Left renal cortex interstitium (tissue), 4 donors: ENCODE results near the gene GRK5. TPM values are rescaled to one million over a fixed set of nuclear protein-coding genes. Genes with fewer than 3 reads are reported as not detected.

ENCODE experiments used
- DNase-seq, 4 donors: peaks; one replicate each; pipeline ENCODE4 v3.0.0-alpha.2; 2013; ENCODE audit warnings: low read depth in 4 of 4, low spot score in 2 of 4, missing footprints in 1 of 4
- polyA plus RNA-seq, 4 donors: library from polyadenylated mRNA; unstranded; fragments of 120-200 nt; gene quantifications; one replicate each; pipeline ENCODE4 v1.2.1, GENCODE V29; 2013; ENCODE audit not compliant: insufficient read length in 4 of 4

Gene GRK5
- polyA plus RNA-seq, 4 donors, result 15.0 to 17.4 (median 16.4) TPM

DNA sequence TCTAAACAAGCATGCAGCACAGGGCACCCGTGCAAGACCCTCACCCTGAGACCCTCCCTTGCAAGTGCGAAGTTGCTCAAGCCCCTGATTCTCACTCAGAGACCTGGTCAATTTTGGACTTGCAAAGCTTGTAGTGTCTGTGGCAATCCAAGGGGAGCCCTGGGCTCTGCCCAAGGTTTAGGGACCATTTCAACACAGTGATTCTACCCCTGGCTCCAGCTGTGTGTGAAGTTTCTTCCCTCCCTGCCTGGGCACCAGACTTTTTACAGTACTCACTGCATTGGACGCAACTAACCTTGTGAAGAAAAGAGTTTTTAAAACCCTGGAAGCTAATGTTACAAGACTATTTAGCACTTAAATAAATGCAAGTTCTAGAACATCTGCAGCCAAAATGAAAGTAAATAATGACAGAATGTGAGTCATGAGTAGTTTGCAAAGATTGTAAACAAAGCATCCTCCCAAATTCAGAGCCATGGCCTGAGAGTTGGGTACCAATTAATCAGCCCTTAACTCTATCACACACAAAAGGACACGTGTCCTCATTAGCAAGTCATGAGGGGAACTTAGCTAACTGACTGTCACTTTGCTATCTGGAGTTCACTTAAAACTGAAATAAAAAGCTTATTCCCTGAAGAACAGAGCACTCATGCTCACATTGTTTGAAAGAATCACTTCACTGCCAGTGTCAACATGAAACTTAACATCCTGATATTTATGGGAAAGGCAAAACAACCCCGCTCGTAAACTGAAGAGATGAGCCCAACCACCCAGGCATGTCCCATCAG, 287.1 kb downstream of the GRK5 start:
- no peak for DNase-seq

DNA sequence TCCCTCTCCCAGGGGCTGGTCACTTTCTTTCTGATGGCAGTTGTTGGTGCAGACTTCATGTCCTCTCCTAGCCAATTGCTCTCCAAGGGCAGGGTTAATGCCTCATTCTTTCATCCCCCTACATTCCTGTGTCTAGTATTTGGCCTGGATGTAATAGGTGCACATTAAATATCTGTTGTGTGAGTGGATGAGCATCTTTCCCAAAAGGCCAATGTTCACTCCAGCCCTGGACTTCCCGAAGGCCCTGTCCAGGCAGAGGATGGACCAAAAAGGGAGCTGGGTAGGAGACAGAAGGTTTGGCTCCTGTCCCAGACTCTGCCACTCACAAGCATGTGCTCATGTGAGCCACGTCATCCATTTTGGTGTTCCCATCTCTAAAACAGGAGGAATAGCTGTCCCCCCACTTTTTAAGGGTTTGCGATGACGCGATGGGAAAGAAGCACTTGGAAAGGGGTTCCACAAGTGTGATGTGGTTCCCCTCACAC, 287.7 kb downstream of the GRK5 start:
- DNase-seq, result no peak

DNA sequence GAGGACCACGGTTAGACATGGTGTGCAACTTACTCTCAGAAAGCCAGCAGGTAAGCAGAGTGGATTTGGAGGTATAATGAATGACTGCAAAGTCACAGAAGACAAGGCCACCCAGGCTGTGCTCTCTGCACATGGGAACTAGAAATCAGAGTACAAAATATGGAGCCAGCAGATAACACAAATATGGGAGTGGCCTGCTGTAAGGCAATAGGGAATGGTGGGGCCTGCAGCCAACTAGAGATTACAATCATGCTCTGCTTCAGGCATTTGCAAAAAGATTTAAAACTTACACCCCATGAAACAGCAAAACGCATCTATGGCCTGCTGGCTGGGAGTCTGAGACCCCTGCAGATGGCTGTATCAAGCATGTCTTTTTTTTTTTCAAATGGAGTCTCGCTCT, 288.2 kb downstream of the GRK5 start:
- no peak for DNase-seq

DNA sequence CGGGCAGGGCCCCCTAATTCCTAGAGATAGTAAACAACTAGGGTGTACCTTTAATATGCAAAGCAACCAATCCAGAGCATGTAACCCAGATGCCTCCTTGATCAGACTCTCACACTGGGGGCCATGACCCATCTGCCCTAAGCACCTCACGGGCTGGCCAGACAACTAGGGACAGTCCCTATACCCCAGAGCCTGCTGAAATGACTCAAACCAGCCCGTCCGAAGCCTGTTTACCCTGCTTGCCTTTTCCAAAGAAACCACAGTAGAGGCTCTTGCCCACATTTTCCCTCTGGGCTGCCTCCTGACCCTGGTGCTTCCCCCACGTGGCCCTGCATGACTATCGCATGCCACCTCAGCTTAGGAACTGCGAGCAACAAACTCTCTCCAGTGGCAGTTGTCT, 288.9 kb downstream of the GRK5 start:
- no peak for DNase-seq

DNA sequence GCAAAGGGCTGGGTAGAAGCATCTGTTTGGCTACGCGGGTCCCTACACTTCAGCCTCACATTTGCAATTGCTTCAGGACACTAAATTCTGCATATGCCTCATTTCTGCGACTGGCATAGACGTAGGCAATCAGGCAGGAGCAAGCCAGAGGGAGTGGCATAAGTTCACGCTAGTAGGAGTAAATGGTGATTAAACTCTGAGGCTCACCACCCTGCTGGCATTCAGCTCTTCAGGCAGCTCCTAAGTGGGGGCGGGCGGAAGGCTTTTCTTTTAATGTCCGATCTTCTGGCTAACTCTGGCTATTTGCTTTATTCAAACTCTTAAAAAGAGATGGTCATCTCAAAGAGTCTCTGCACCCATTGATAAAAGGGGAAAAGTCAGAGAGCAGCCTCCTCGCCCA, 289.9 kb downstream of the GRK5 start:
- DNase-seq, result no peak

DNA sequence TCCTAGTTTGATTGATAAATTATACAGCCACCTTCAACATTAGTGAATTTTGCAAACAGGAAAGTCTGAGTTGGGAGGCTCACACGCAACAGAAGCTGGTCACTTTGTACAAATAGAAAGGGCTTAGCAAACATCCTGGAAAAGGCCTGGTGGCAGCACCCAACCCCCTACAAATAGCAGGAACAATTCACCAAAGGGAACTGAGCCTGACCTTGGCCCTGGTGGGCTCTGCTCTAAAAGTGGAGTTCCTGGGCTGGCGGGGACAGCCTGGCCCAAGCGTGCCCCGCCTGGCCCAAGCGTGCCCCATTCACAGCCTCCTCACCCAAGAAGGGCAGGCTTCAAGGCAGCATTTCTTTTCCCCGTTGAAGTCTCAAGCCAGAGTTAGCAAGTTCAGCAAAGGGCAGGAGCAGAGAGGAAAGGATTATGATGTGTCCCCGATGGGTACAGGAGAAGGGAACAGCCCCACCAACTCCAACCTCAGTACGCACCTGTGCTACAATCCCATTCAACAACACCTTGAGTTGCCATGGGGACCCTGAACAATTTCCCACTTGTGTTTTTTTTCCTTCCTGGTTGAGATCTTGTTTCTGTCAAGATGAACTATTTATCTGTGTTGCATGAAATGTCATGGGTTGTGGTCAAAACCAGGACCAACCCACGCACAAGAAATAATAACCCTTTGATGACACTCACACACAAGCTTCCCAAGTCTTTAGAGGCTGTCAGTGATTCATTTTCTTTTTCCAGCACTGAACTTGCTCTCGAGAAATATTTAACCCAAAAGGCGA, 291.7 kb downstream of the GRK5 start:
- DNase-seq, result no peak

DNA sequence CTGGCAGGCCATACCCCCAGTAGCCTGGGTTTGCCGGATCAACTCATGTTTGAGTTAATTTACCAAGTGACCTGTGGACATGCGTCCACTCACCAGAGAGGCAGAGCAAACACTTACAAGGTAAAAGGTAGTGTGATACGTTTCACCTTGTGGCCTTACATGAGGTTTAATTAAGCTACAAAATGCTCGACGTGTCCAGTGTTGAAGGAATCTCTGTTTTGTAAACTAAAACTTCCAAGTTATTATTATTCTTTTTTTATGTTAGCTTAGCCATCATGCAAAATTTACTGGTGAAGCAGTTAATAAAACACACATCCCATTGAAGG, 292.3 kb downstream of the GRK5 start:
- no peak for DNase-seq

DNA sequence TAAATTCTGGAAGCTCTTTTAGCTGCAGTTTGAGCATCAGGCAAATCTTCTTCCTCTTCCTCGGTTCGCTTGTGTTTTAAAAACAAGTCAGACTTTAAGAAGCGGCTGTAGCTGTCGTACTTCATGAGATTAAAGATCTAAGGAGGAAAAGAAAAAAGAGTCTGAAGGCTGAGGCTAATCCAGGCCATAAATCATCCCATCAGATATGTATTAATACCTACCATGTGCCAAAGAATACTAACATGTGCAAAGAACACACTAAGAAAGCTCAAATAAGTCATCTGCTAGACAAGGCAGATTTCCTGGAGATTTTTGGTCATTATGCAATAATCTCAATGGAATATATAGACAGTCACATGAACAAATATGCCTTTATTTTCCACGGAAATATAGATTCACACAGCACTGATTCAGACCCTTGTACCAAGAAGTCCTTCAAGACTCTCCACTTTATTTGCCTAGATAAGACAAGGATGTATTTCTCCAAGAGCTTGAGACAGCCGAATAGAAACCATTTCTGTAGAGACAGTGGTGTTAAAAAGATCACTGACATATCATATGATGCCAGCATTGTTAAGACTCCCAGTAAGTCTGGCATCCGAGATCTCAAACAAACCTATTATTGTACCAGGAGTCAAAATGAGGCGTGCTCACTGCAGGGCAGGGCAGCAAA, 292.9 kb downstream of the GRK5 start:
- no peak for DNase-seq

DNA sequence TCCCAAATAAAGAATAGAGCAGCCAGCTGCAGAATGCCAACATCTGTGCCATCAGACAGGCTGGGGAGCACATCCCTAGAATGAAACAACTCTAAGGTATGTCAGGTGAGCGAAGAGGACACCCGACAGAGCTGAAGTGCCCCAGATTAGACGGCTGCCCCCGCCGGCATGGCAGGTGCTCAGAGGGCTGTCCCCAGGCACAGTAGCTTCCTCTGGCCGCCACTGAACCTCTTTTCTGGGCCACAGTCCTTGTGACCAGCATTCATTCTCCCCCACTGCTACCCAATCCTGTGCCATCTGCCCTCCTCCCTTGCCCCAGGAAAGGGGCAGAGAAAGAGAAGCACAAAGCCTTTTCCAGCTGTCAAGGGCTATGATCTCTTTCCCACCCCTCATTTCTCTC, 293.4 kb downstream of the GRK5 start:
- DNase-seq, result no peak

DNA sequence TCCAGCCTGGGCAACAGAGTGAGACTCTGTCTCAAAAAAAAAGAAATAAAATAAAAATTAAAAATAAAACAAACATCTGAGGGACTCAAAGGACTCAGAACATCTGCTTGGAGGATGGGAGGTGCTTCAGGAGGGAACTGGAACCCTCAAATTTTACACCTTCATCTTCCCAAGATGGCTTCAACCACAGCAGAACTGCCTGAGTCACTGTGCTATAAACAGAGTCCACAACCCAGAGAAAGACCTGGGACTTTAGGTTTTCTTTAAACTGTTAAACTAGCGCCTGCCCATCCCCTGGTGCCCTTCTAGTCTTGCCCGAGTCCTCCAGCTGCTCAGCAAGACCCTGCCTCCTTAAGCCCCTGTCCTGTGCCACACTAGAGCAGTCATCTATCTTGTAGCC, 294.3 kb downstream of the GRK5 start:
- no peak for DNase-seq

DNA sequence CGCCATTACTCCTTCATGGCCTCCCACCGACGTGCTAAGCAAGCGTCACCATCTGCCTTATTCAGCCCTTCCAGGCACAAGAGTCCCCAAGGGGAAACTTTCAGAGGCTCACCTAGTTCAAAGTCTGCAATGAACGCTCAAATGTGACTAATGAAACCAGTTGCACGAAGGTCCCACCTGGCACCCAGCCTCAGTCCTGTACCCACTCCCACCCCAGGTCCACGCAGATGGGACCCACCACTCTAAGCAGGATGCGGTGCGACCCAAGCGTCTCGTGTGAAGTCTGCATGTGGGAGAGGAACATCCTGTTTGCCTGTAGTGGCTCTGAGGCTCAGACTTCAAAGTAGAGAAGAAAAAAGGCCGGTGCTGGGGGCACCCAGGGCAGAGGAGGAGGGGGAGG, 294.8 kb downstream of the GRK5 start:
- no peak for DNase-seq

DNA sequence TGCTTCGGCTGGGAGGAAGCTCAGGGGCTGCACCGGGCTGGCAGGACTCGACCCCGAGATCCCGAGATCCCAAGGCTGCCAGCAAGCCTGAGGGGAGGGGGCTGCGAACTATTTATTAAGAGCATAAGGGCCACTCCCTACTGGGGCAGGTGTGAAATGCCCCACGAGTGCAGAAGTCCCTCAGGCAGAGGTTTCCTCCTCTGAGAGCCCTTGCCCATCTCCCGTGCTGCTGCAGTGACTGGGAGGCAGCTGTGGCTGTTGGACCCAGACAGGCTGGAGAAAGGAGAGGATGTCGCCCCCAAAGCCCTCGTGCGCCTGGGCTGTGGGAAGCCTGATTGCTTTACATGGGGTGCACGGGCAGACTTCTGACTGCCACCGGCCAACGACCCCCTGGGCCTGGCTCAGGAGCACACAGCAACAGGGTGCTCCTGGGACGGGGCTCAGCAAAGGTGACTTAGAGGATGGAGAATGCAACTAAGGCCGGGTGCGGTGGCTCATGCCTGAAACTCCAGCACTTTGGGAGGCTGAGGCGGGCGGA, 295.3 kb downstream of the GRK5 start:
- DNase-seq, result no peak

DNA sequence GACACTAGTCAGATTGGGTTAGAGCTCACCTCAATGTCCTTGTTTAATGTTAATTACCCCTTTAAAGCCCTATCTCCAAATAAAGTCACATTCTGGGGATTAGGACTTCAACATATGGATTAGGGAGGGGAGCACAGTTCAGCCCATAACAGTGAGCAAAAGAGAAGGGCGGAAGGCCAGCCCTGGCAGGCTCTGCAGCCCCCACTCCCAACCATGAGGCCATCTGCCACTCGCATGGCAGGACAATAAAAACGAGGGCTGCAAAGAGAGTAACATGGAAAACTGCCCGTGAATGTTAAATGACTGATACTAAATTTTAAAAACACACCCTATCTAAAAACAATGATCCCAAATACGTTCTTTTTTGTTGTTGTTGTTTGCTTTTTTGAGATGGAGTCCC, 296.4 kb downstream of the GRK5 start:
- DNase-seq, result no peak

DNA sequence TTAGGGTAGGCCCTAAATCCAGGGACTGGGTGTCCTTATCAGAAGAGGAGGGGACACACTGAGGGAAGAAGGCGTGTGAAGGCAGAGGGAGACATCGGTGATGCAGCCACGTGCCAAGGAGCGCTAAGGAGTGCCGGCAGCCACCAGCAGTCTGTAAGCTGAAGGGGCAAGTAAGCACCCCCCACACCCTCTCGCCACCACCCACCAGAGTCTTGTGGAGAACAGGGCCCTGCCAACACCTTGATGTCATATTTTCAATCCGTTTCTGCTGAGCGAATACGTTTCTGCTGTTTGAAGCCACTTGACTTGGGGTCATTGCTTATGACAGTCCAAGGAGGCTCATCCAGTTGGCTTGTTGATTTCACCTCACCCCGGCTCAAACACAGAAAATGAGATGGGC, 297.3 kb downstream of the GRK5 start:
- no peak for DNase-seq

DNA sequence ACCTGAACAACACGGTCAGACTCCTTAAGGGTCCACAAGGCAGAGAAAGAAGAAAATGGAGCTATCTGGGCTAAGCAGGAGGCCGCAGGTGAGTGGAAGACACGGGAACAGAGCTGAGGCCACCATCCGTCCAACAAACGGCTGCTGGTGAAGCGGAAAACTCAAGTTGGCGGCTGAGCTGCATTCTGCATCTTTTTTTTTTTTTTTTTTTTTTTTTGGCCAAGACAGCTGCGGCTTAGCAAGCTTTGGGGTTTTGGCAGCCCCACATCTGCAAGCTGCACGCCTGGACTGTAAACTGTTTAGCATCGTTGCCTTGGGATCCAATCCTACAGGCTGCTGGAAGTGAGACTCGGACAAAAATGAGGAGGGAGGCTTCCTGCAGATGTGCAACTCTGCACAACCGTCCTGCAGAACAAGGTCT, 297.8 kb downstream of the GRK5 start:
- DNase-seq, result no peak

Other genes starting within 250 kb of the GRK5 start
- gene NANOS1, start 177.9 kb upstream of the GRK5 start, polyA plus RNA-seq, result 1 to 10 TPM; 3.1 to 5.3 (median 3.6) TPM
- gene EIF3A, start 126.8 kb upstream of the GRK5 start, polyA plus RNA-seq, result 100 to 1,000 TPM; 173 to 197 (median 190) TPM
- gene DENND10, start 103.5 kb upstream of the GRK5 start, polyA plus RNA-seq, result 10 to 100 TPM; 50.3 to 71.1 (median 55.2) TPM
- 10 to 100 TPM; 24.6 to 32.7 (median 30.5) TPM for gene SFXN4, start 41.9 kb upstream of the GRK5 start, polyA plus RNA-seq
- gene PRDX3, start 28.8 kb upstream of the GRK5 start, polyA plus RNA-seq, result 100 to 1,000 TPM; 254 to 299 (median 266) TPM